ENCODE measurements around the gene SYNPO2L.
"Not testable (repeated sequence)": the region's sequence is repeated elsewhere in the genome, so short reads cannot be mapped to it uniquely, and the experiment has no call there.

Gene SYNPO2L, protein sequence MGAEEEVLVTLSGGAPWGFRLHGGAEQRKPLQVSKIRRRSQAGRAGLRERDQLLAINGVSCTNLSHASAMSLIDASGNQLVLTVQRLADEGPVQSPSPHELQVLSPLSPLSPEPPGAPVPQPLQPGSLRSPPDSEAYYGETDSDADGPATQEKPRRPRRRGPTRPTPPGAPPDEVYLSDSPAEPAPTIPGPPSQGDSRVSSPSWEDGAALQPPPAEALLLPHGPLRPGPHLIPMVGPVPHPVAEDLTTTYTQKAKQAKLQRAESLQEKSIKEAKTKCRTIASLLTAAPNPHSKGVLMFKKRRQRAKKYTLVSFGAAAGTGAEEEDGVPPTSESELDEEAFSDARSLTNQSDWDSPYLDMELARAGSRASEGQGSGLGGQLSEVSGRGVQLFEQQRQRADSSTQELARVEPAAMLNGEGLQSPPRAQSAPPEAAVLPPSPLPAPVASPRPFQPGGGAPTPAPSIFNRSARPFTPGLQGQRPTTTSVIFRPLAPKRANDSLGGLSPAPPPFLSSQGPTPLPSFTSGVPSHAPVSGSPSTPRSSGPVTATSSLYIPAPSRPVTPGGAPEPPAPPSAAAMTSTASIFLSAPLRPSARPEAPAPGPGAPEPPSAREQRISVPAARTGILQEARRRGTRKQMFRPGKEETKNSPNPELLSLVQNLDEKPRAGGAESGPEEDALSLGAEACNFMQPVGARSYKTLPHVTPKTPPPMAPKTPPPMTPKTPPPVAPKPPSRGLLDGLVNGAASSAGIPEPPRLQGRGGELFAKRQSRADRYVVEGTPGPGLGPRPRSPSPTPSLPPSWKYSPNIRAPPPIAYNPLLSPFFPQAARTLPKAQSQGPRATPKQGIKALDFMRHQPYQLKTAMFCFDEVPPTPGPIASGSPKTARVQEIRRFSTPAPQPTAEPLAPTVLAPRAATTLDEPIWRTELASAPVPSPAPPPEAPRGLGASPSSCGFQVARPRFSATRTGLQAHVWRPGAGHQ

DNA sequence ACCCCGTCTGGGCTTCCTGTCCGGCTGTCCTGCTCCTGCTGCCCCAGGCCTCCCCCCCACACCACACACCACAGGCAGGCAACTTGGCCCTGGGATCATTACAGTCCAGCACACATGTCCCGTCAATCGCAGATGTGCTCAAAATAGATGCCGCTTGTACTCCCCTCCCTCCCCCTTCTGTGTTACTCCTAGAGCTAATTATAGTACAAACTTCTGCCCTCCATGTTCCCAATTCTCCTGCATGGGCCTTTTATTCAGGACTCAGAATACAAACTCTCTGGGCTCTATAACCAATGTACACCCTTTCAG, at the start of gene SYNPO2L:
TSS of gene SYNPO2L (minus strand) at position 40 of the 309 bp plus-strand sequence. CDS start 107 bp downstream, outside the sequence.
- H3K27ac ChIP-seq (ENCODE audit: low read length): no peak within 1 kb of the TSS
- H3K9ac ChIP-seq (ENCODE audit: low read length): no peak within 1 kb of the TSS
- no peaks in the 10 kb centered on the region for H3K4me1 ChIP-seq (ENCODE audit: control insufficient read depth, low read depth, low read length)
- no peaks in the 10 kb centered on the region for H3K36me3 ChIP-seq (ENCODE audit: control insufficient read depth, low read depth, low read length)
- no peaks in the 10 kb centered on the region for H3K9me3 ChIP-seq (ENCODE audit: control insufficient read depth, low read depth, low read length)
- no peaks in the 10 kb centered on the region for H3K27me3 ChIP-seq (ENCODE audit: control insufficient read depth, insufficient read depth, low read length)
- H3K4me3 ChIP-seq (ENCODE audit: low read length): no peak within 1 kb of the TSS

DNA sequence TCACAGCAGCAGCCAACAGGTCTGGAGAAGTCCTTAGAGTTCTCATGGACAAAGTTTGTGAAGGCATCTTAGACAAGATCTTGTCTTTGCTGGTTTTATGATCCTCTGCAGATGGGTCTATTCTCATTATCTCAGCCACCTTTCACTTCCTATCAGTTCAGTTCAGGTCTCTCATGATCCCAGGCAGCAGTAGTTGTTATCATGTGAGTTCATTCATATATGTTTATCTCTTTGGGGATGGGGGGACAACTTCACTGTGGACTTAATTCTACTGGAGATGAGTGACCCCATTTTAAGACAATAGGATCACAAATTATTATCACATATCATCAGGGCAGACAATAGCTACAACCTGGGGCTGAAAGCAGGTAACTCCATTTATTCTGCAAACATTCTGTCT, 48.1 kb upstream of the SYNPO2L start:
- H3K36me3 ChIP-seq (ENCODE audit: control insufficient read depth, low read depth, low read length); H3K9me3 ChIP-seq (ENCODE audit: control insufficient read depth, low read depth, low read length); H3K4me1 ChIP-seq (ENCODE audit: control insufficient read depth, low read depth, low read length); H3K9ac ChIP-seq (ENCODE audit: low read length); H3K4me3 ChIP-seq (ENCODE audit: low read length); H3K27ac ChIP-seq (ENCODE audit: low read length); H3K27me3 ChIP-seq (ENCODE audit: control insufficient read depth, insufficient read depth, low read length): not testable (repeated sequence)

DNA sequence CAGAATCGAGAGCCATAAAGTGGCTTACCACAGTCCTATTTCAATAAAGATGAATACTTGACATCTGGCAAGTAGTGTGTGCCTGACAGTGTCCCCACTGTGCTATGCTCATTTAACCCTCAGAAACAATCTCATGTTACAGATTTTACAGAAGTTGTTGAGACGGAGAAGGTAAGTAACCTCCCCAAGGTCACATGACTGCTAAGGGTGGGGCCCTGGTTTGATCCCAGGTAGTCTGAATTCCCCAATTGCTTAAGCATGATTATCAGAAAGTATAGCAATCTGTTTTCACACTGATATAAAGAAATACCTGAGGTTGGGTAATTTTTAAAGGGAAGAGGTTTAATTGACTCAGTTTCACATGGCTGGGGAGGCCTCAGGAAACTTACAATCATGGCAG, 43.0 kb upstream of the SYNPO2L start:
- H3K27me3 ChIP-seq (ENCODE audit: control insufficient read depth, insufficient read depth, low read length); H3K36me3 ChIP-seq (ENCODE audit: control insufficient read depth, low read depth, low read length); H3K27ac ChIP-seq (ENCODE audit: low read length); H3K4me3 ChIP-seq (ENCODE audit: low read length); H3K9me3 ChIP-seq (ENCODE audit: control insufficient read depth, low read depth, low read length); H3K9ac ChIP-seq (ENCODE audit: low read length); H3K4me1 ChIP-seq (ENCODE audit: control insufficient read depth, low read depth, low read length): not testable (repeated sequence)

DNA sequence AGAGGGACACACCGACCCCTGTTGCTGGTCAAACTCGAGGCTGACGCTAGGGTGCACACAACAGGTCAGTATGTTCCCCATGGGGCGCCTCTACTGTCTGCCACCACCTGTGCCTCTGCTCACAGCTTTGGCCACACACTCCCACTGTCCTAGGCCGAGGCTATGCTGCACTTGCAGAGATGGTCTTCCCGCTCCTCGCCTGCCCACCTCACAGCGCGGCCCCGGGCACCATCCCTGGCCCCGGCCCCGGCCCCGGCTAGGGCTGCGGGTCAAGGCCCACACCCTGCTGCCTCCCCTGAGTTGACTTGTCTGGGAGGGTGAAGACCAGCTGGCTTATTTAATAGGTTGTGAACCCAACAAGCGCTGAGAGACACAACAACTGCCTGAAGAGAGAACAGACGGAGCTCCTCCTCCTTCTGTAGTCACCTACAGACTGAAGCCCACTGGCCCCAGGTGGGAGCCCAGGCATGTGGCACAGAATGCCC, 41.9 kb upstream of the SYNPO2L start, which contains the start of gene AGAP5:
TSS of gene AGAP5 (minus strand) at position 435 of the 485 bp plus-strand sequence. CDS start at position 81, 354 bp downstream.
- not testable (repeated sequence) for H3K4me1 ChIP-seq (ENCODE audit: control insufficient read depth, low read depth, low read length); H3K36me3 ChIP-seq (ENCODE audit: control insufficient read depth, low read depth, low read length); H3K9me3 ChIP-seq (ENCODE audit: control insufficient read depth, low read depth, low read length); H3K27me3 ChIP-seq (ENCODE audit: control insufficient read depth, insufficient read depth, low read length); H3K4me3 ChIP-seq (ENCODE audit: low read length); H3K27ac ChIP-seq (ENCODE audit: low read length); H3K9ac ChIP-seq (ENCODE audit: low read length)

DNA sequence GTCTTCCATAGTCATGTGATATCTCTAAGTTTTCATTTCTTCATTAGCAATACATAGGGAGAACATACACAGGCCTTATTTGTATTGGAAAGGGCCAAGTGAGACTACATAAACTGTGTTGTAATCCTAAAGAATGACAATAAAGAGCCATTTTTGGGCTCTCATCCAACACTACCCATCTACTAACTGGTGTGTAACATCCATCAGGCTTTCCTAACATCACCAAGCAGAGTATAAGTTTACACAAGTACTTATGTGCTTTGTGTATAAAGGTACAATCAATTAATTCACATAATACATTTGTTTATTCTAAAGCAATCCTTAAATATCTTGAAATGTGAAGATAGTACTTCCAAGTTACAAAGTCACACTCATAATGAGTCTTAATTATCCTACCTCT, 39.5 kb upstream of the SYNPO2L start:
- H3K4me1 ChIP-seq (ENCODE audit: control insufficient read depth, low read depth, low read length): not testable (repeated sequence)

DNA sequence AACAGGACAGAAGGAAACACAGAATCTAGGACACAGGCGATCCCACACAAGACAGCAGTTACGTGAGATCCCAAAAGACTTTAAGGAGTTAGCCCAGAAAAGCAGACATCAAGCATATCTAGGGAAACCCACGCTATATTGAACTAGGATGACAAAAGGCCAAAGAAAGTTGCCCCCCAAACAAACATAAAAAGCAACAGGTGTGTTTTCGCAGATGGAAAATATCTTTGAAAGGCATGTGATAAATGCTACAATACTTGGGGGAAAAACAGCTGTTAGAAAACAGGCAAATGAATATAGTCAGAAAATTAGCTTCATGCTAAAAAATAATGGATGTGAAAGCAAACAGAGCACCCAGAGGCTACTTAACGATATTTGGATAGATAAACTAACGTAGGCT, 34.9 kb upstream of the SYNPO2L start:
- not testable (repeated sequence) for H3K9me3 ChIP-seq (ENCODE audit: control insufficient read depth, low read depth, low read length); H3K4me1 ChIP-seq (ENCODE audit: control insufficient read depth, low read depth, low read length); H3K36me3 ChIP-seq (ENCODE audit: control insufficient read depth, low read depth, low read length)

More for the DNA sequence above, 39.5 kb upstream of the SYNPO2L start:
- not testable (repeated sequence) for H3K4me3 ChIP-seq (ENCODE audit: low read length); H3K36me3 ChIP-seq (ENCODE audit: control insufficient read depth, low read depth, low read length); H3K27me3 ChIP-seq (ENCODE audit: control insufficient read depth, insufficient read depth, low read length); H3K9ac ChIP-seq (ENCODE audit: low read length); H3K9me3 ChIP-seq (ENCODE audit: control insufficient read depth, low read depth, low read length); H3K27ac ChIP-seq (ENCODE audit: low read length)

DNA sequence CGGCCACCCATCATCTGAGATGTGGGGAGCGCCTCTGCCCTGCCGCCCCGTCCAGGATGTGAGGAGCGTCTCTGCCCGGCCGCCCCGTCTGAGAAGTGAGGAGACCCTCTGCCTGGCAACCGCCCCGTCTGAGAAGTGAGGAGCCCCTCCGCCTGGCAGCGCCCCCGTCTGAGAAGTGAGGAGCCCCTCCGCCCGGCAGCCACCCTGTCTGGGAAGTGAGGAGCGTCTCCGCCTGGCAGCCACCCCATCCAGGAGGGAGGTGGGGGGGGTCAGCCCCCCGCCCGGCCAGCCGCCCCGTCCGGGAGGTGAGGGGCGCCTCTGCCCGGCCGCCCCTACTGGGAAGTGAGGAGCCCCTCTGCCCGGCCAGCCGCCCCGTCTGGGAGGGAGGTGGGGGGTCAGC, 33.8 kb upstream of the SYNPO2L start:
- not testable (repeated sequence) for H3K9ac ChIP-seq (ENCODE audit: low read length); H3K27me3 ChIP-seq (ENCODE audit: control insufficient read depth, insufficient read depth, low read length); H3K9me3 ChIP-seq (ENCODE audit: control insufficient read depth, low read depth, low read length); H3K36me3 ChIP-seq (ENCODE audit: control insufficient read depth, low read depth, low read length); H3K4me1 ChIP-seq (ENCODE audit: control insufficient read depth, low read depth, low read length); H3K4me3 ChIP-seq (ENCODE audit: low read length); H3K27ac ChIP-seq (ENCODE audit: low read length)

More for the DNA sequence above, 34.9 kb upstream of the SYNPO2L start:
- not testable (repeated sequence) for H3K27me3 ChIP-seq (ENCODE audit: control insufficient read depth, insufficient read depth, low read length); H3K4me3 ChIP-seq (ENCODE audit: low read length); H3K27ac ChIP-seq (ENCODE audit: low read length); H3K9ac ChIP-seq (ENCODE audit: low read length)

DNA sequence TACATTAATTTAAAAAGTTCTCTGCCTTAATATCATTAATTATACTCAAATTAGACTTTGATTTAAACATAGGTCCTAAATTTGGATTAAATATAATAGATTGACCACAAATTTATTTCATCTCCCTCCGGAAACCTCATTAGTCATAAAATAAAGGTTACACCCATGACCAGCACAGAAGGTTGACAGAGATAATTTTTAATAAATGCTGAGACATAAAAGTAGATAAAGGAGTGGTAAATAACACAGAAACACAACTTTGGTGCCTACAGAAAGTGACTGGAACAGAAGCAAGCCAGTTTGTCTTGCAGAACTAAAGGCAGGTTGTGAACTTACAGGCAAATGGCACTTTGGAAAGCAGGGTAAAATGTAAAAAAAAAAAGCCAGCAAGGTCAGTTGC, 31.8 kb upstream of the SYNPO2L start:
- not testable (repeated sequence) for H3K27ac ChIP-seq (ENCODE audit: low read length); H3K27me3 ChIP-seq (ENCODE audit: control insufficient read depth, insufficient read depth, low read length); H3K9me3 ChIP-seq (ENCODE audit: control insufficient read depth, low read depth, low read length); H3K36me3 ChIP-seq (ENCODE audit: control insufficient read depth, low read depth, low read length); H3K4me3 ChIP-seq (ENCODE audit: low read length); H3K4me1 ChIP-seq (ENCODE audit: control insufficient read depth, low read depth, low read length); H3K9ac ChIP-seq (ENCODE audit: low read length)

DNA sequence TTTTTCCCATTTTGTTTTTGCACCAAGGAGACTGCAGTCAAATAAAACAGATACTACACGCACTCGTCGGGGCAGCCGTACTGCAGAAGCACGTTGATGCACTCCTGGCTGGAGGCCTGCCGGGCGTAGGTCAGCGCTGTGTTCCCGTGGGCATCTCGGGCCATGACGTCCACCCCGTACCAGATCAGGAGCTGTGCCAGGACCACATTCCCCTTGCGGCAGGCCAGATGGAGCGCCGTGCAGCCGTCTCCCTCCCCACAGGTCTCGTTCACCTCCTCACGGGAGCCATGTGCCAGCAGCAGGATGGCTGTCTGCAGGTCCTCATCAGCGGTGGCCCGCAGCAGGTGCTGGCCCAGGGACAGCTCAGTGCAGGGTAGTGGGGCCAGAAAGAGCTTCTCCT, 18.7 kb upstream of the SYNPO2L start:
- not testable (repeated sequence) for H3K9ac ChIP-seq (ENCODE audit: low read length); H3K27me3 ChIP-seq (ENCODE audit: control insufficient read depth, insufficient read depth, low read length); H3K9me3 ChIP-seq (ENCODE audit: control insufficient read depth, low read depth, low read length); H3K27ac ChIP-seq (ENCODE audit: low read length); H3K36me3 ChIP-seq (ENCODE audit: control insufficient read depth, low read depth, low read length); H3K4me3 ChIP-seq (ENCODE audit: low read length); H3K4me1 ChIP-seq (ENCODE audit: control insufficient read depth, low read depth, low read length)

DNA sequence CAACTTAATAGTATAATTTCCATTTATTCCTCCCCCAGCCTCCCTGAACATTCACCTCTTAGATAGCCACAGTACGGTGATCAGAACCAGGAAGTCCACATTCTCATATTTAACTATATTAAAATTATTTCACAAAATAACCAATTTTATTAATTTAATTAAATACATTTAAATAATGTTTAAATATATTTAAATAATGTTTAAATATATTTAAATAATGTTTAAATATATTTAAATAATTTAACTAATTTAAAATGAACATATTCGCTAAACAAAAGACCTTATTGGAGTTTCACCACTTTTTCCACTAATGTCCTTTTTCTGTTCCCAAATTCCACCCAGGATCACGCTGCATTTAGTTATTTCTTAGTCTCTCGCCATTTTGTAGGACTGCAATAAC, 12.5 kb upstream of the SYNPO2L start:
- H3K4me3 ChIP-seq (ENCODE audit: low read length); H3K36me3 ChIP-seq (ENCODE audit: control insufficient read depth, low read depth, low read length); H3K27ac ChIP-seq (ENCODE audit: low read length); H3K27me3 ChIP-seq (ENCODE audit: control insufficient read depth, insufficient read depth, low read length); H3K9me3 ChIP-seq (ENCODE audit: control insufficient read depth, low read depth, low read length); H3K9ac ChIP-seq (ENCODE audit: low read length); H3K4me1 ChIP-seq (ENCODE audit: control insufficient read depth, low read depth, low read length): not testable (repeated sequence)

DNA sequence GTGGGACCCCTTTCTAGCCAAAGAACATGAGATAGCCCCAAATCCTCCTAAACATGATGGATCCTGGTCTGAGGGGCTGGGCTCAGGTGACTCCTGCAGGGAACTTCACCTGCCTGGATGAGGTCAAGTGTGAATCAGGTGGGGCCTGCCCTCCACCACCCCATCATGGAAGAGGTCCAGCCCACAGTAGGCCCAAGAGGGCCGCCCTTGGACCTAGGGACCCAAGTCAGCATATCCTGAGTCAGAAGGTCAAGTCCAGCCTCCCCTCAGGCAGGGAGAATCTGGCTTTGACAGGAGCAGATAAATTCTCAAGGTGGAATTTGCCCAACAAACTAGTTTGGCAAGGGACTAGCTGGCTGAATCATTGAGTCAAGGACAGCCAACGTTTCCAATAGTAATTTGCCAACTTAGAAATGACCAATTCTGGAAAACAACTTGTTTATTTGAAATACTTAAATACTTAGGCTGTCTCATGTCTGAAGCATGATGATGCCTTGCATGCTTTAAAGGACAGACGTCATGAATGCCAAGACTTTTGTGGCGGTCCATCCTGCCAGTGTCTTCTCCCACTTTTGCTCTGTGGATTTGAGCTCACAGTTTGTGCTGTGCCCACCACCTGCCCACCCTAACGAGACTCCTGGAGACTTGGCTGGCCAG, 10.5 kb upstream of the SYNPO2L start:
- not testable (repeated sequence) for H3K9ac ChIP-seq (ENCODE audit: low read length); H3K27ac ChIP-seq (ENCODE audit: low read length); H3K4me3 ChIP-seq (ENCODE audit: low read length); H3K9me3 ChIP-seq (ENCODE audit: control insufficient read depth, low read depth, low read length); H3K27me3 ChIP-seq (ENCODE audit: control insufficient read depth, insufficient read depth, low read length); H3K36me3 ChIP-seq (ENCODE audit: control insufficient read depth, low read depth, low read length); H3K4me1 ChIP-seq (ENCODE audit: control insufficient read depth, low read depth, low read length)

All from iPS-18a (cell line).